ENCODE measurements around the gene SLC20A1.
"Not testable (repeated sequence)": the region's sequence is repeated elsewhere in the genome, so short reads cannot be mapped to it uniquely, and the experiment has no call there.

SLC20A1 gene

DNA sequence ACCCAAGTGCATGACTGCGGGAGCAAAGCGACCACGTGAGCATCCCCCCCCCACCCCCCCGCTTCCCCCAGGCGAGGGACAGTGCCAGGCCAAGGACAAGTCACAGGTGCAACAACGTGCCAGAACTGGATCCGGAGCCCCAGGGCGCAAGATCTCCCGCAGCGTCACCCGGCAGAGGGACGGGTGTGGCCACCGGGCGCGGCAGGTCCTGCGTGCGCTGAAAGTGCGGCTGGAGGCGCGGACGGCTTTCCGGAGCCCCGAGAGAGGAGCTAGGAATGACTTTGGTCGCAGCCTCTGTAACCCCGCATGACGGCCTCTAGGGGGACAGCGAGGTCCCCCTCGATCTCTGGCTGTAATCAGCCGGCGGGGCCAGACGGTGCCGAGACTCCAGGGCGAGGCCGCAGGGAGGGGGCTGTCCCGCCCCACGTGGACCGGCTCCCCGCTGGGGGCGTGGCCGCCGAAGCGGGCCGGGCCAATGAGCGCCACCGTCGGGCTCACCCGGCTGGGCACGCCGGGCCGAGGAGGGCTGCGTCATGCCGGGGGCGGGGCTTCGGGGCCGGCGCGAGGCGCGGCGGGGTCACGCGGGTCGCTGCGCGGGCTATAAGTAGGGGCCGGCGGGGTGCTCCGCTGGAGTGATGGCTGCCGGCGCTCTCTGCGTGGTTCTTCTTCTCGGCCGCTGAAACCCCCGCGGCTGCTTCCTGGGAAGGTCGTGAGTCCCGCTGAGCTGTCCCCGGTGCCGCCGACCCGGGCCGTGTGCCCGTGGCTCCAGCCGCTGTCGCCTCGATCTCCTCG is at the start of gene SLC20A1:
SLC20A1 (plus strand) TSS at position 630 of the 792 bp plus-strand sequence. CDS start 890 bp downstream, outside the sequence.
- DNase-seq (ENCODE audit: low read depth, low spot score), result peak; percentile 93

- no peak for DNase-seq (ENCODE audit: low read depth, low spot score)
Observed at GRCh38 chr2:112597537-112598322, 48.0 kb upstream of the SLC20A1 start.

DNA sequence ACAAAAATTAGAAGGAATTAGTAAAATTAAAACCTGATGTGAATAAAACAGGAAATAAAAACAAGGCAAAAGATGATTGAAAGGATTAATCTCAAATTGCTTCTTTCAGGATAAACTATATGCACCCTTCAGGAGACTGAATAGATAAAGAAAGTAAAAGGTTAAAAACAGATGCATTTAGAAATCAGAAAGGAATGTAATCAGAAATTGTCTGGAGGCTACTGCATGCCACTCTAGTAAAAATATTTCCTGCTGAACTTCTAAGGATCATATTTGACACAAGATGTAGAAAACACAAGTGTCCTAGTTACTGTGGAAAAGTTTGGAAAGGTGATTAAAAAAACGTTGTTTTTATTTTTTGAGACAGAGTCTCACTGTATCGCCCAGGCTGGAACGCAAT is 45.1 kb upstream of the SLC20A1 start:
- DNase-seq (ENCODE audit: low read depth, low spot score), result no peak

- no peak for DNase-seq (ENCODE audit: low read depth, low spot score)
Observed at GRCh38 chr2:112601754-112602153, 44.0 kb upstream of the SLC20A1 start.

DNA sequence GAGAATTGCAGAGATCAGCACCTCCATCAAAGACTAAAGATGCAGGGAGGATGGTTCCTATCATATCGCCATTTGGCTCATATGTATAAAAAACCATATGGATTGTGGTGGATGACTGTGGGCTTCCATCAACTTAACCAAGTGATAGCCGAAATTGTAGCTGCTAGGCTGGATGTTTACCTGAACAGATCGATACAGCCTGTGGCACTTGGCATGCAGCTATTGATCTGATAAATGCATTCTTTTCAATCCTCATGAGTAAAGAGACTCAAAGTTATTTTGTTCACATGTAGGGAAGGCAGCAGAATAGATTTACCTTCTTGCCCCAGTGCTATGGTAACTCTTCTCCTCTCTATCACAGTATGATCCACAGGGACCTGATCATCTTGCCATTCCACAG is 42.8 kb upstream of the SLC20A1 start:
- no peak for DNase-seq (ENCODE audit: low read depth, low spot score)

DNA sequence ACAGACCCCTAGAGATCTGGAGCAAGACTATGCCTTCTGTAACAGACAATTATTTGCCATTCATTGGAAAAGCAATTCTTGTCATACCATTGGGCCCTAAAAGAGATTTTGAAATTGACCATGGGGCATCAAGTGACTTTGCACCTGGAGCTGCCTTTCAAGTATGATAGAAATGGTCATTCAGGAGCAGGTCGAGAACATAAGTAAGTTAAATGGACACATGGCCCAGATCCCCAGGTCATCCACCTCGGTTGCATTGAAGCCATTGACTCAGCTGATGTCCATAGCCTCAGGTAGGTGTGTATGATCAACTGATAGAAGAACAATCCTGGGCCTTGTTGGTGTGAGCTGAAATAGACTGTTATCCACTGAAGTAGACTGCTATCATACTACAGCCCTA is 42.0 kb upstream of the SLC20A1 start:
- no peak for DNase-seq (ENCODE audit: low read depth, low spot score)

- no peak for DNase-seq (ENCODE audit: low read depth, low spot score)
Observed at GRCh38 chr2:112604952-112605351, 40.8 kb upstream of the SLC20A1 start.

DNA sequence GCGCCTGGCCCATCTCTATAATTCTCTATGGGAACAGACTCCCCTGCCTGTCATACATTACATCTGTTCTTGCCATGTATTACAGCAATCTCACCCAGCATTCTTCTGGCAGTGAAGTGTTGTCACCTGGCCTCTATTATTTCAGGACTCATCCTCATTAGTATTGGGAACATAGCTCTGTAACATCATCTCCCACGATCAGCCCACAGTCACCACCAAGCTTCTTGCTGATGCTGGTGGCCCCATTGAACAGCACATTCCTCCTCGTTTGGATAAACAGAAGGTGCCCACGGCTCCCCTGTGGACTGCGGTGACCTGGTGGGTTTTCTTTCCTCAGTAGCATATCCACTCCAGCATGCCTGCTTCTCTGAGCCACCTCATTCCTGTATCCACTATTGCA is 39.8 kb upstream of the SLC20A1 start:
- DNase-seq (ENCODE audit: low read depth, low spot score), result no peak

DNA sequence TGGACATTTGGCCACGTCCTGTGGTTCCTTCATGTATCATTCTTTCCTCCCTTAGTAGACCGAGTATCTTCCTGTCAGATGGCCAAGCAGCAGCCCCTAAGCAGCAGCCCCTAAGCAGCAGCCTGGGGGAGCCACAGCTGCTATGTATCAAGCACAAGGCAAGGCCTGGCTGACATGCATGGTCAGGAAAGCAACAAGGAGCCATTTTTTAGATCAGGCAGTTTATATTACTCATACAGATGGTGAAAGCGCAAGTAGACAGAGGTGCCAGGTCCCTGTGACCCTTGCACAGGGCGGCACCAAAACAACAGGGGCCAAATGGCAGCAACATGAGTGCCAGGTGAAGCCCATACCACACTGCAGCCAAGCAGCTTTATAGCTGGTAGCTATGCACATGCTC is 39.2 kb upstream of the SLC20A1 start:
- DNase-seq (ENCODE audit: low read depth, low spot score), result no peak

GRCh38 chr2:112607680-112608438 is 37.9 kb upstream of the SLC20A1 start:
- no peak for DNase-seq (ENCODE audit: low read depth, low spot score)

- DNase-seq (ENCODE audit: low read depth, low spot score), result not testable (repeated sequence)
Observed at GRCh38 chr2:112609320-112609719, 36.4 kb upstream of the SLC20A1 start.

DNA sequence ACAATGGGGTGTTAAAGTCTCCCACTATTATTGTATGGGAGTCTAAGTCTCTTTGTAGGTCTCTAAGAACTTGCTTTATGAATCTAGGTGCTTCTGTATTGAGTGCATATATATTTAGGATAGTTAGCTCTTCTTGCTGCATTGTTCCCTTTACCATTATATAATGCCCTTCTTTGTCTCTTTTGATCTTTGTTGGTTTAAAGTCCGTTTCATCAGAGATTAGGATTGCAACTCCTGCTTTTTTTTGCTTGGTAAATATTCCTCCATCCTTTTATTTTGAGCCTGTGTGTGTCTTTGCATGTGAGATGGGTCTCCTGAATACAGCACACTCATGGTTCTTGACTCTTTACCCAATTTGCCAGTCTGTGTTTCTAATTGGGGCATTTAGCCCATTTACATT is 33.5 kb upstream of the SLC20A1 start:
- DNase-seq (ENCODE audit: low read depth, low spot score), result not testable (repeated sequence)

GRCh38 chr2:112614201-112614840 is 31.4 kb upstream of the SLC20A1 start:
- no peak for DNase-seq (ENCODE audit: low read depth, low spot score)

DNA sequence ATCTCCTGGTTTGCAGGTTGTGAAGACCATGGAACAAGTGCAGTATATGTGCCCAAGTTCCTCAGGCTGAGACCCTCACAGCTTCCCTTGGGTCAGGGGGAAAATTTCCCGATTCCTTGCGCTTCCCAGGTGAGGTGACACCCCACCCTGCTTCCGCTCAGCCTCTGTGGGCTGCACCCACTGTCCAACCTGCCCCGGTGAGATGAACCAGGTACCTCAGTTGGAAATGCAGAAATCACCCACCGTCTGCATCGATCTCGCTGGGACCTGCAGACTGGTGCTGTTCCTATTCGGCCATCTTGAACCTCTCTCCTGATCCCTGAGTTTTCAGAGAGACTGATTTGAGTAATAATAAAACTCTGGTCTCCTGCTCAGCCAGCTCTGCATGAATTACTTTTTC is 30.7 kb upstream of the SLC20A1 start:
- no peak for DNase-seq (ENCODE audit: low read depth, low spot score)

DNA sequence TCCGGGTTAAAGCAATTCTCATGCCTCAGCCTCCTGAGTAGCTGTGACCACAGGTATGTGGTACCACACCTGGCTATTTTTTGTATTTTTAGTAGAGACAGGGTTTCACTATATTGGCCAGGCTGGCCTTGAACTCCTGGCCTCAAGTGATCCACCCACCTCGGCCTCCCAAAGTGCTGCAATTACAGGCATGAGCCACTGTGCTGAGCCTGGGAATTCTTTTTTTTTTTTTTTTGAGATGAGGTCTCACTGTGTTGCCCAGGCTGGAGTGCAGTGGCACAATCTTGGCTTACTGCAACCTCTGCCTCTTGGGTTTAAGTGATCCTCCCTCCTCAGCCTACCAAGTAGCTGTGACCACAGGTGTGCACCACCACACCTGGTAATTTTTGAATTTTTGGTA is 29.9 kb upstream of the SLC20A1 start:
- DNase-seq (ENCODE audit: low read depth, low spot score), result not testable (repeated sequence)

- no peak for DNase-seq (ENCODE audit: low read depth, low spot score)
Observed at GRCh38 chr2:112618383-112618782, 27.4 kb upstream of the SLC20A1 start.

DNA sequence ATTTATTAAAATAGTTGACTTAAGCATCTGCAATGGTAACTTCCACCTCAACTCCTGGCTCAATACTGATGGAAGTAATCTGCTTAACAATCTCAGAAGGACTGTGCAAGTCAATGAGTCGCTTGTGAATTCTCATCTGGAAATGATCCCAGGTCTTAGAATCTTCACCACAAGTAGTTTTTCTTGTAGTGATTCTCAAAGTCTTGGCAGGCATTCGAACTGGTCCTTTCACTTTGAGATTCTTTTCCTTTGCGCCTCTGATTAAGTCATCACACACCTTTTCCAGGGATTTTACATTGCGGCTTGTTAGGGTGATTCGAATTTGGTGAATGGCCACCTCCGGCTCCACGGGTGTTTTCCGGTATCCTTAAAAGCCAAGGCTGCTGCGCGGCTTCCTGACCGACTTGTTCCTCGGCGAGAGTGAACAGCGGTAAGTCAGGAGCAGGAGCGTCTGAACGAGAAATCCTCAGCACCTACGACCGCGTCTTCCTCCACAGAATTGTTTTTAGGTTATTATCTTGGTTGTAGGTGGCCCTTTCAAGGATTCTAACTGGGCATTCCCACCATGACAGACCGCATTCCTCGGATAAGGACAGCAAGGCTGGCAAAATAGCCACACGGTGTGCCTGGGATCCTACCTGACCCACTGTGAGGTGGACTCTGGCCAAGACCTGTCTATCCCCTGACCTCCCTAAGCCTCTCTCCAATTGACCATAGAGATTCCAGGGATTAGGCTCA is 23.8 kb upstream of the SLC20A1 start:
- no peak for DNase-seq (ENCODE audit: low read depth, low spot score)

GRCh38 chr2:112622528-112622849 is 23.2 kb upstream of the SLC20A1 start:
- DNase-seq (ENCODE audit: low read depth, low spot score), result no peak

DNA sequence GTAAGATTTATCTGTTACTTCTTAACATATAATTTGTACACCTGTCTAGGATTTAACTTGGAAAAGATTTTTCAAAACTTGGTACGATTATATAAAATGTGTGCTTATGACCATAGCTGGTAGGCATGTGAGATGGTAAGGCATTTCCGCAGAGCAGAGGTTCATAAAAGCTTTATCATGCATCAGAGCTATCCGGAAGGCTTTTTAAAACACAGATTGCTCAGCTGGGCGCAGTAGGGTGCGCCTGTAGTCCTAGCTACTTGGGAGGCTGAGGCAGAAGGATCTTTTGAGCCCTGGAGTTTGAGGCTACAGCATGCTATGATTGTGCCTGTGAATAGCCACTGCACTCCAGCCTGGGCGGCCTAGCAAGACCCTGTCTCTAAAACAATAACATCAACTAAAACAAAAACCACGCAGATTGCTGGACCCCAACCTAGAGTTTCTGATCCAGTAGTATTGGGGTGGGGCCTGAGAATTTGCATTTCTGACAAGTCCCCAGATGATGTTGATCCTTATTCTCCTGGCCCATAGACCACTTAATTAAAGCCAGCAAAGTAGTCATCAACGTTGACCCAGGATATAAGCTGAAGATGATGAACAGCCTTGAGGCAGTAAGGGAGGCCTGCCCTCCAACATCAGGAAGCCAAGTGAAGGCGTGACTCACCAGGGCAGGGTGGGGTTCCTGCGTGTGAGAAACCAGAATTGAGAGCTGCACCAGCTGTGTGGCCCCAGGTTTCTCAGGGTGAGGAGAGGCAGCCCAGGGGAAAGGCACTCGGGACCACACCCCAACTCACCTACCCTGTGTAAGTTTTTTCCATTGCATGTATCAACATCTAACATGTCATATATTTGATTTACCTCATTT is 21.6 kb upstream of the SLC20A1 start:
- DNase-seq (ENCODE audit: low read depth, low spot score), result peak; percentile 35

DNA sequence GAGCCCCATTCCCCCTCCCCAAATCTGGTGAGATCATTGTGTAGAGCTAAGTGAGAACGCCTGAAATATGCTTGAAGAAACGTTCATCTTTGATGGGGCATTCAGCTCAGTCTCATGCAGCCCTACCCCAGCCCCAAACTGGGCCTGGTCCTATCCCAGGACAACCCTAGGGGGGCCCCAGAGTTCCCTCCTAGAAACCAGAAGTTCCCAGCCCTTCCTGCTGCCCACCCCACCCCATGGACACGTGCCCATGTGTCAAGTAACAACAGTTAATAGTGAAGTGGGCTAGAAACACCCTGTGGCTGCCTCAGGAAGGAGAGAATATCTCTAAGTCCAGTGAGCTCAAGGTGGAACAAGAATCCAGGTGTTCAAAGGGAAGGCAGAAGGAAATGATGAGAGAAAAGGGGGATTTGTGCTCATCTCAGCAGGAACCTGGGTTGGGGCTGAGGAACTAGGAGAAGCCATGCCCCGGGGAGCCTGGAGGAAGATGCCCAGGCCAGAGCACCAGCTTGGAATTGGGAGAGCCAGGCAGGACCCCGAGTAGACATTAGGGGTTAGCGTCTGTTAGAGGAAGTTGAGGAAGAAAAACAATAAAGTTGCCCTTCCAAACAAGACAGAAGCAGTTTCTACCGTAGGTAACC is 20.1 kb upstream of the SLC20A1 start:
- DNase-seq (ENCODE audit: low read depth, low spot score), result no peak

Measured in activated CD4-positive, CD25-positive, alpha-beta regulatory T cell treated with anti-CD3 and anti-CD28 coated beads, Interleukin-2, amount 50 U/mL, for 16 hours (primary cell).